Panc1 (cell line): Measurements from ENCODE around the gene USP27X. TPM values are rescaled to one million over a fixed set of nuclear protein-coding genes. Genes with fewer than 3 reads are reported as not detected.

ENCODE experiments used
- ATAC-seq: fragments of 200-7000 bp; cut with Tn5 transposase; 2 replicates; pipeline ENCODE4 v1.9.1; 2020; ENCODE audit warnings: mild to moderate bottlenecking, moderate library complexity
- BruUV-seq: library from RNA; stranded (reverse); fragments of 400-500 nt; replicated peaks from 2 replicates; lab custom pipeline; 2021; lab: Mats Ljungman, UMichigan
- CTCF ChIA-PET: fragments of 300-600 bp; sonication (Branson Sonifier 250); formaldehyde crosslinking; loops from one replicate; lab custom pipeline; 2022; ENCODE audit warnings: antibody characterized with exemption; lab: Charles Lee
- POLR2A ChIA-PET: fragments of 300-600 bp; sonication (Branson Sonifier 250); formaldehyde crosslinking; loops from one replicate; lab custom pipeline; 2022; ENCODE audit warnings: antibody characterized with exemption; lab: Charles Lee
- DNase-seq: peaks from one replicate; pipeline ENCODE4 v3.0.0-alpha.2; 2010; ENCODE audit warnings: low read depth, low spot score
- H3K27ac ChIP-seq: 2 replicates; pipeline ENCODE4 v1.5.1; 2011; ENCODE audit warnings: mild to moderate bottlenecking, low read length, inconsistent platforms
- H3K27me3 ChIP-seq: fragments of 200-500 bp; sonication (Bioruptor generic); 2 replicates; pipeline ENCODE4 v1.6.0; 2014; ENCODE audit warnings: low read length, inconsistent platforms; ENCODE audit not compliant: control insufficient read depth, insufficient read depth
- H3K36me3 ChIP-seq: fragments of 200-500 bp; sonication (Bioruptor generic); 2 replicates; pipeline ENCODE4 v1.5.1; 2014; ENCODE audit warnings: inconsistent platforms, mild to moderate bottlenecking, low read length, moderate library complexity; ENCODE audit not compliant: control insufficient read depth, insufficient read depth
- H3K4me1 ChIP-seq: 2 replicates; pipeline ENCODE4 v1.5.1; 2011; ENCODE audit warnings: inconsistent platforms, mild to moderate bottlenecking, low read length, moderate library complexity; ENCODE audit not compliant: control insufficient read depth, insufficient read depth
- H3K4me3 ChIP-seq, 2 experiments: 2 replicates each; pipeline ENCODE4 v1.5.1; 2011 to 2012; ENCODE audit warnings: low read depth in 2 of 2, low read length in 2 of 2, mild to moderate bottlenecking in 2 of 2, inconsistent platforms in 1 of 2, moderate library complexity in 1 of 2
- H3K9me3 ChIP-seq: fragments of 200-500 bp; sonication (Bioruptor generic); 2 replicates; pipeline ENCODE4 v1.5.1; 2014; ENCODE audit warnings: low read depth, mild to moderate bottlenecking, inconsistent platforms, low read length, moderate library complexity; ENCODE audit not compliant: control insufficient read depth, insufficient read depth
- CTCF ChIP-seq: fragments of 450-650 bp; IDR thresholded peaks from 2 replicates; pipeline ENCODE4 v1.5.1; 2017; ENCODE audit warnings: mild to moderate bottlenecking
- POLR2AphosphoS5 ChIP-seq: IDR thresholded peaks from 2 replicates; pipeline ENCODE4 v1.6.1; 2012; ENCODE audit warnings: mild to moderate bottlenecking, low read depth, low read length, moderate library complexity
- REST ChIP-seq, 2 experiments: IDR thresholded peaks; 2 replicates each; pipeline ENCODE4 v1.6.1; 2011 to 2012; ENCODE audit warnings: low read depth in 2 of 2, control low read depth in 1 of 2, low read length in 1 of 2, mild to moderate bottlenecking in 1 of 2, moderate library complexity in 1 of 2; ENCODE audit not compliant: insufficient read depth in 1 of 2
- SIN3A ChIP-seq: IDR thresholded peaks from 2 replicates; pipeline ENCODE4 v1.6.1; 2012; ENCODE audit warnings: low read depth, mild to moderate bottlenecking, low read length, moderate library complexity, borderline replicate concordance; ENCODE audit not compliant: insufficient read depth
- TCF7L2 ChIP-seq: IDR thresholded peaks from 2 replicates; pipeline ENCODE4 v1.6.1; 2011; ENCODE audit warnings: mild to moderate bottlenecking, low read depth, low read length, inconsistent platforms
- in situ Hi-C: cut with HindIII; loops from 2 replicates; pipeline ENCODE4 v1.10.0; 2016; ENCODE audit warnings: low sequenced_read_pairs, low pct_unique_long_range_greater_than_20kb
- intact Hi-C: fragments of 100-400 bp; cut with micrococcal nuclease; formaldehyde crosslinking; loops from one replicate; pipeline ENCODE4 v1.10.0; 2022; ENCODE audit not compliant: unreplicated experiment
- total RNA-seq: library from RNA; stranded (reverse); gene quantifications from one replicate; pipeline ENCODE4 v1.2.1, GENCODE V29; 2021; ENCODE audit not compliant: unreplicated experiment

The USP27X gene
- total RNA-seq, 1 experiment from 2014 or later: 3.1 TPM

DNA sequence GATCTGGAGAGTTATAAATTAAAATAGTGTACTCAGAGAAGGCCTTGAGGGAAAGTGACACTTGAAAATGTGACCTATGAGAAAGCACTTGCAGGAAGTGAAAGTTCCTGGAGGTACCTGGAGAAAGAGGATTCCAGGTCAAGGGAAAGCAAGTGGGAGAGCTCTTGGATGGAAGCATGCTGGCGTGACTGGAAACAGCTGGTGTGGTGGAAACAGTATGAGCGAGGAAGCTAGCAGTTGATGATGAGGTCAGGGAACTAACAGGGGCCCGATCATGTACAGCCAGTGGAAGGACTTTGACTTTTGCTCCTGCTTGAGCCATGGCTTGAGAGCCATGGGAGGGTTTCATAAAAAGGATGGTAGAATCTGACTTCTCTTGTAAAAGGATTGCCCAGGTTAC lies 33.6 kb downstream of the USP27X start:
- no peak for DNase-seq
- no TSS peak for BruUV-seq
- CTCF ChIA-PET: interaction anchor here (0.7 kb wide), 2 partner anchors 36 to 604 kb away, joined by 8 to 15 read pairs; no protein-coding TSS in a partner anchor
- POLR2A ChIA-PET: no interaction called here
- no peak overlapping the region for H3K27ac ChIP-seq
- no peaks in the 10 kb centered on the region; the same call in none of the 2 replicates for H3K27me3 ChIP-seq
- no peaks in the 10 kb centered on the region for H3K4me1 ChIP-seq
- no peaks in the 10 kb centered on the region for H3K36me3 ChIP-seq
- no peaks in the 10 kb centered on the region for H3K9me3 ChIP-seq
- no peak overlapping the region for H3K4me3 ChIP-seq
- in situ Hi-C loops: no loop called here
- intact Hi-C loops: loop anchor here (10.0 kb wide), 1 partner anchor 672 kb away; no protein-coding TSS in a partner anchor
- ATAC-seq: no peak
- no peak for TF ChIP-seq POLR2AphosphoS5
- TF ChIP-seq CTCF: no peak
- no peak for TF ChIP-seq REST (IDR thresholded peaks at IDR 0.05; ENCODE audit: insufficient read depth in 1 of 2, low read depth in 2 of 2, low read length in 1 of 2)
- TF ChIP-seq SIN3A: no peak
- TF ChIP-seq TCF7L2: no peak

DNA sequence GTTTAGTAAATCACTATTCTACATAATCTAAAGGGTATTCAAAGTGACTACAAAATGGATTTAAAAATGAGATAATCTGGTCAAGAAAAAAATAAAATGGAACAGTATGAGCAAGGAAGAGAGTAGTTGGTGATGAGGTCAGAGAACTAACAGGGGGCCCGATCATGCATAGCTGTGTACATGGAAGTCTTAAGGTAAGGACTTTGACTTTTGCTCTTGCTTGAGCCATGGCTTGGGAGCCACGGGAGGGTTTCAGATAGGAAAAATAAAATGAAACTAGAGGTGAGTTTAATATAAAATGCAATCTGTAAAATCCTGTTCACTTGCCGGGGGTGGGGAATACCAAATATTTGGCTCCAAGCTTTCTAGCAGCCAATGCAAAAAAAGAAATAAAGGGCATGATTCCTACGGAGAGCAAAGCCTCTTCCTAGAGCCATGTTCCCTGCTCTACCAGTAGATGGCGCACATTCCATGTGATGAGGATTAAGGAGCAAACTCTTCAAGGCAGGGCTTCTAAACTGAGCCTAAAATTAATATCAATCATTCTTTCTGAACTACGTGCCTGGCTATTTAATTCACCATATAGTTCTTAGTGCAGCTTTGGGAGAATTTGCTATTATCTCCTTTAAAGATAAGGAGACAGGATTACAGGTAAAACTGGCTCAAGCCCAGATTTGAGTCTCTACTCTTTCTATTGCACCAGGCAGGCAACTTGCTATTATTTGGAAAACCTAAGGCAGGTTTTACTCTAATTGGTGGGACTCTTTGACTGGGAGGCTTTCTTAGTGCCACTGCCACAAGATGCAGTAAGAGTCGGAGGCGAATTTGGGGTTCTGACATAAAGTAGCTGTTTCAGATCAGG lies 36.3 kb downstream of the USP27X start:
- POLR2A ChIA-PET: no interaction called here
- in situ Hi-C loops: no loop called here

More for the DNA sequence above, 36.3 kb downstream of the USP27X start:
- Histone ChIP-seq H3K4me1 (no peaks in the 10 kb centered on the region), H3K4me3 (no peak overlapping the region), H3K36me3 (no peaks in the 10 kb centered on the region), H3K27ac (no peak overlapping the region), H3K9me3 (no peaks in the 10 kb centered on the region), H3K27me3 (no peaks in the 10 kb centered on the region; the same call in 1 of the 2 replicates)
- intact Hi-C loops: loop anchor here (5.0 to 10.0 kb wide), 2 partner anchors 287 to 669 kb away; partner anchors contain the start of genes AKAP4 and CCNB3
- DNase-seq (peak; percentile 45), ATAC-seq (peak; percentile 94)
- CTCF ChIA-PET: interaction anchor here (1.3 kb wide), 1 partner anchor 31 kb away, joined by 3 read pairs; no protein-coding TSS in a partner anchor
- TF ChIP-seq REST (IDR thresholded peaks at IDR 0.05; ENCODE audit: insufficient read depth in 1 of 2, low read depth in 2 of 2, low read length in 1 of 2) (no peak), CTCF (peak; percentile 85), POLR2AphosphoS5 (no peak), TCF7L2 (no peak), SIN3A (no peak)
- BruUV-seq: no TSS peak
